Epithelial cell of prostate (primary cell): ENCODE measurements around the gene GNRH2.
"Not testable (repeated sequence)": the region's sequence is repeated elsewhere in the genome, so short reads cannot be mapped to it uniquely, and the experiment has no call there.

Experiments used
- DNase-seq: peaks from one replicate; pipeline ENCODE4 v3.0.0-alpha.2; 2011; ENCODE audit warnings: low read depth, low spot score
- H3K27ac ChIP-seq: fragments of 450-650 bp; 2 replicates; pipeline ENCODE4 v1.5.1; 2017; ENCODE audit warnings: mild to moderate bottlenecking

GNRH2 gene, protein sequence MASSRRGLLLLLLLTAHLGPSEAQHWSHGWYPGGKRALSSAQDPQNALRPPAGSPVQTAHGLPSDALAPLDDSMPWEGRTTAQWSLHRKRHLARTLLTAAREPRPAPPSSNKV

DNA sequence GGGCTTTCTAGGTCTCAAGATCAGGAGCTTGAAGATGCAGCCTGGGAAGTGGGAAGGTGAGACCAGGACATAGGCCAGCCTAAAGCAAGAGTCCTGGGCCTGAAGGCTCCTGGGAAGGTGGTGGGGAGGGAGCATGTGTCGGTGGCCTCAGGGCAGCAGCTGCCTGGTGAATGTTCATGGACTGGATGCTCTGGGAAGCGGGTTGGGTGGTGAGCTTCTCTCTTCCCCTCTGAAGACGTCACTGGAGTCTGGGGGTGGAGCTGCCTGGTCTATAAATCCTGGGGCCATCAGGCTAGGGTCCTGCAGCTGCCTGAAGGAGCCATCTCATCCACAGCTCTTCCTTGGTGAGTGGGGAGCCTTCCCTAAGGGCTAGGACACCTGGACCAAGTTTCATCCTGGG lies at the start of gene GNRH2:
TSS of gene GNRH2 (plus strand) at position 301 of the 400 bp plus-strand sequence. CDS start 793 bp downstream, outside the sequence.
- DNase-seq, result no peak
- no peak within 1 kb of the TSS for H3K27ac ChIP-seq

DNA sequence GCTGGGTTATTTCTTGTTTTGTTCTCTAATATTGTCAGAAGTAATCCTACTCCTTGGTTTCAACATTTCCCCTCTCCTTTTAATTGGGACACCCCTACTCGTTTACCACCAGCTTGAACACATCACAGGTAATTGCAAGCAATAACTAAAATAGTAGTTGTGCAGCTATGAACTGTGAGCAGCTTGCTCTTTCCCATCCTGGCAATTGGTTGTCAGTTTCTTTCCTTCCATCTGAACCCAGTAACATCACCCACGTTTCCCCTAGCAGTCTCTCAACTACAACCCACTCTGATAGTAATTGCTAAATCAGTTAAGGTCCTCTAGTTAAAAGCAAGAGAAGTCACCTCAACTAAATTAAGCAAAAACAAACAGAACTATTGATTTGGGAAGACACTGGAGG lies 47.6 kb upstream of the GNRH2 start:
- no peak for DNase-seq
- no peak overlapping the region for H3K27ac ChIP-seq

DNA sequence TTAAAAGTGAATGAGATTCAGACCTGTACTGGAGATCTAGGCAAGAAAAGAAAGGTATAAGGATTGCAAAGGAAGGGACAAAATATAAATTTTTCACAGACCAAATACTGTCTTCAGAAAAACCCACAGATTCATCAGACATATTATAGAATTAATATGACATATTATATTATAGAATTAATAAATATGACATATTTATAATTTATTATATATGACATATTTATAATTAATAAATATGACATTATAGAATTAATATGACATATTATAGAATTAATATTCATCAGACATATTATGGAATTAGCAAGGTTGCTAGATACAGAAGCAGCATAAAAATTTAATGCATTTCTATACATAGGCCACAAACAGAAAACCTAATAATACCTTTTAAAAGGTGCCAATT lies 44.7 kb upstream of the GNRH2 start:
- DNase-seq, result no peak
- H3K27ac ChIP-seq, result no peak overlapping the region

DNA sequence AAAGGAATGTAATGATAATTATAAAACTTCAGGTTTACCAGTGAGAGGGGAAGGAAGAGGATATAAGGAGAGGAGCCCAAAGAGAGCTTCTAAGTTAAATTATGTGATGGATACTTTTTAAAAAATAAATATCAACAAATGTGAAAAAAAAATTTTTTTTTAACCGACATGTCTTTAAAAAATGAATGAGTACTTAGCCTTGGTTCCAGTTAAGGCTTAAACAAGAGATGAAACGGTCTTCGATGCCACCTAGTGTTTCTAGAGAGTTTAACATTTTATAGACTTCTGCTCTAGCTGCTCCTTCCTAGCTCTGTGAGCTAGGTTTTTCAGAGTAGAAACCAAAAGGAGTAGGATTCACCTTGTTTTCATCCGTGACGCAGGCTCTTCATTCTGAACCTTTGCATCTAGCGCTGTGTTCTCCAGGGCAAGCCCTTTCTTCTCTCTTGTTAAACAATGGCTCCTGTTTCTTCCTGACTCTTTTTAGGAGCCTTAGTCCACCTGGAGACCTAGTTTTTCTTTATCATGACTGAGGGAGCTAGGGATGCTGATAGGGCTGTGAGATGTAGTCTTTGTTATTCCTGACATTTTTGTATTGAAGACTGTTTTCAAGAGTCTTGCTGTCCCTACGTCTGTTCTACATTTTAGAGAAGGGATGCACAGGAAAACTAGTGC lies 42.4 kb upstream of the GNRH2 start:
- DNase-seq, result no peak
- no peak overlapping the region for H3K27ac ChIP-seq

DNA sequence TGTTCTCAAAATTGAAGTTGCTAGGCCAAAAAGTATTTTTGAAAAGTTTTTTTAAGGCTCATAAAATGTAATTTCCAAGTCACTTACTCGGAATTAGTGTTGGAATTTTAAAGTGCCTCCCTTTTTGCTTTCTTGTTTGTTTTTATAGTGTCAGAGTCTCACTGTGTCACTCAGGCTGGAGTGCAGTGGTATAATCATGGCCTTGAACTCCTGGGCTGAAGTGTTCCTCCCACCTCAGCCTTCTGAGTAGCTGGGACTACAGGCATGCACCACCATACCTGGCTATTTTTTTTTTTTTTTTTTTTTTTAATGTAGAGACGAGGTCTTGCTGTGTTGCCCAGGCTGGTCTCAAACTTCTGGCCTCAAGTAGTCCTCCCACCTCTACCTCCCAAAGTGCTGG lies 40.0 kb upstream of the GNRH2 start:
- DNase-seq, result no peak
- no peak overlapping the region for H3K27ac ChIP-seq

DNA sequence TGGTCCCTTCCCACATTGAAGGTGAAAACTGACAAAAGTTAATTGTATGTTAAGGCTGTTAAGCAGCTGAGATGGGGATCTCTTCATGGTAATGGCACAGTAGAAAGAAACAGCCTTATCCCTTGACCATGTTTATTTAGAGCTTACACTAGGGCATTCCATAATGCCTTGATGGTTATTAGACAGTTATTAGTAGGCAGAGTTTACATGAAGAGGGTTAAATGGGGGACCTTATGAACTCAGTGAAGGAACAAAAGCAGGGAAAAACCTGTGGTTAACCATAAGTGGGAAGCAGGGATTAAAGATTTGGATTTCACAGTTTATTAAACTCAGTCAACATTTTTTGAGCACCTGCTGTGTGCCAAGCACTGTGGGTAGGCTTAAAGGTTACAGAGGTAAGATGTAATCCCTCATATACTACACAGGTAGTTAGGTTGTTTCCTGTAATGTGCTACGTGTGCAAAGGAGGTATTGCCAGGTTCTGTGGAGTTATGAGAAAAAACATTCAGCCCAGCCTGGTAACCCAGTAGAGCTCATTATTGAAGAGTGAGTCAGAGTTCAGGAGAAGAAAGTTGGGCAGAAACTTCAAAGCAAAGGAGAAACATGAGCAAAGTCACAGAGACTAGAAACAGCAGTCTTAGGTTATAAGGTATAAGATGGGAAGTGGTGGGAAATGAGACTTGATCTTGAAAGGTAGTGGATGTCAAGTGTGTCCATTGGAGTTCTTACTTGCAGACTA lies 32.3 kb upstream of the GNRH2 start:
- no peak overlapping the region for H3K27ac ChIP-seq
- no peak for DNase-seq

DNA sequence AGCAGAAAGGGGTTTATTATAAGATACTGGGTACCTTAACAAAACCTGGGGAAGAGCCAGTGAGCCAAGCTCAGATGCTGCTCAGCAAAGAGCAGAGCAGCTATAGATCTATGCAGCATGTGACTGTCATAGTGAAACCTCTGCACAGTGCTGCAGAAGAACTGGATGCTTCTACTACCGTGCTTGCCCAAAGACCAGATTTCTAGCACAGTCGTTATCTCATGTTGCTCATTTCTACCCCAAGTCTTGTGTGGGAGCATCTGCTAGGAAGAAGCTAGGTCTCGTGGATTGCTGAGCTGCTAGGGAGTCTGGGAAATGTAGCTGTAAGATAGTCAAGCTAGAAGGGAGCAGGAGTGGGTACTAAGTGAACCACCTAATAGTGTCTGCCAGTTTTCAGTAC lies 31.7 kb upstream of the GNRH2 start:
- no peak for DNase-seq
- no peak overlapping the region for H3K27ac ChIP-seq

DNA sequence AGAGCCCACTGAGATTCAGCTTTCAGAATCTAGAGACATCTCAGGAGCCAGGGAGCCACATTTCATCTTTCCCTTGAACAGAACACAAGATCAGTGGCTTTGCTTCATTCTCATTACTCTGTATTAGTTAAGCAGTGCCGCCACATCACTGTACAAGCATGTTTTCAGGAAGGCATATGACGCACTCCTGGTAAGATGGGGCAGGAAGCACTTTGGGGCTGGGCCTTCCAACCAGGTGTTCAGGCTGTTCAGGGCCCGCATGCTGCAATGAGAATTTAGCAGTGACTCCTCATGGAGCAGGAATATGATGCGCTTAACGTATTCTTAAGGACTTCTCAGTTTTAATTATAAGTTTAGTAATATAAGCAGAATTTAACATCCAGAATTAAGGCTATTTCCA lies 29.7 kb upstream of the GNRH2 start:
- DNase-seq, result no peak
- no peak overlapping the region for H3K27ac ChIP-seq

DNA sequence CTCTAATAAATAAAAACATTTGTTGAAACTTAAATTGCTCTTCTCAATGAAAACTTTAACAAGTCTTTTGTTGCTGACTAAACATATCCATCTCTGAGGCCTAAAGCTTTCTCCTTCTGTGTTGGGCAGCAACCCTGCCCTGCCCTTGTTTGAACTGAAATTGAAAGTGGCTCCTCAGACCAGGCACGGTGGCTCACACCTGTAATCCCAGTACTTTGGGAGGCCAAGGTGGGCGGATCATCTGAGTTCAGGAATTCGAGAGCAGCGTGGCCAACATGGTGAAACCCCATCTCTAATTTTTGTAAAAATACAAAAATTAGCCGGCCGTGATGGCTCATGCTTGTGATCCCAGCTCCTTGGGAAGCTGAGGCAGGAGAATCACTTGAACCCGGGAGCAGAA lies 29.2 kb upstream of the GNRH2 start:
- DNase-seq, result no peak
- H3K27ac ChIP-seq, result no peak overlapping the region

DNA sequence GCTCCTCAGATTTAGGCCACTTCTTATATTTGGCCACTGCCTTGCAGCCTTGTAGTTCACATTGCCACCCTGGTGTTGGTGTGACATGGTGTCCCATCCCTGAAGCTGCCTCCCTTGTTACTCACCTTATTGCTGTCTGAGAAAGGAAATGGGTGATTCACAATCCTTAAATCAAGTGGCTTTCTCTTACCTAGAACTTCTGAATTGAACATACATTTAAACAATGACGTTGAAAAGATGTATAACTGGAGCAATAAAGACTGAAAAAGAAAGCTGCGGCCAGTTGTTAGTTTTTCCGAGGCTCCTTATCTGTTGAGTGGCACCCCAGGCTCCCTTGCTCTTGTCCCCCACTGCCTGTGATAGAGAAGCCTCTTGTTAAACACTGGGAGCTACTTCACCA lies 28.8 kb upstream of the GNRH2 start:
- H3K27ac ChIP-seq, result no peak overlapping the region
- no peak for DNase-seq

DNA sequence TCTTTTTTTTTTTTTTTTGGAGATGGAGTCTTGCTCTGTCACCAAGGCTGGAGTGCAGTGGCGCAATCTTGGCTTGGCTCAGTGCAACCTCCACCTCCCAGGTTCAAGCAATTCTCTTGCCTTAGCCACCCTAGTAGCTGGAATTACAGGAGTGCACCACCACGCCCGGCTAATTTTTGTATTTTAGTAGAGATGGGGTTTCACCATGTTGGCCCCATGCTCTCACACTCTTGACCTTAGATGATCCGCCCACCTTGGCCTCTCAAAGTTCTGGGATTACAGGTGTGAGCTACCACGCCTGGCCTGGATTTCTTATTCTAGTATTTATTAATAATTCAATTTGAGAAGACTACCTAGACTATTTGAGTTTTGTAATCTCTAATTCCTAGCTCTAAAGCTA lies 28.1 kb upstream of the GNRH2 start:
- not testable (repeated sequence) for H3K27ac ChIP-seq, DNase-seq

DNA sequence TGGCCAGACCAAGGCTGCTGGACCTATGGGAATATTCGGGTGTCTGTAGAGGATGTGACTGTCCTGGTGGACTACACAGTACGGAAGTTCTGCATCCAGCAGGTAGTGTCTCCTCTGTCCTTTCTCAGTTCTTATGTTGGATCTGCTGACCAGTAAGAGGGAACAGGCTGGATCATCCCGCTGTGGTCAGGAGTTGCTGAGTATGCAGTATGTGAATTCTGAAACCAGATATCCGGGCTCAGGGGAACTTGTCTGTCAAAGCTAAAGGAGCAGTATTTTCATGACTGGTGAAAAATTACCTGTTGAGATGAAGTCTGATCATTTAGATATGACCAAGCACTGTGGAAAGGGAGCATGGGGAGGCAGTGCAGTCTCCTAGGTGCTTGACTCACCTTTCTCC lies 22.1 kb upstream of the GNRH2 start:
- DNase-seq, result no peak

DNA sequence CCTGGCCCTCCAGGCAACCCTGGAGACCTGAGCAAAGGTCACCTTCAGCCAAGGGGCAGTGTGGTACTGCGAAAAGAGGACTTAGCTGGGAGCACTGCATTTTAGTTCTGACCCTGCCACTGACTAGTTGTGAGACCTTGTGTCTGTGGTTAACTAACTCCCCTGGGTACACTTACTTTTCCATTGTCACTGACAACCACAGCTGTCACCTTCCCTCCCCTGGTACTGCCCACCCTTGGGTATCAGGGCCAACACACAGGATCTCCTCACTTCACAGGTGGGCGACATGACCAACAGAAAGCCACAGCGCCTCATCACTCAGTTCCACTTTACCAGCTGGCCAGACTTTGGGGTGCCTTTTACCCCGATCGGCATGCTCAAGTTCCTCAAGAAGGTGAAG lies 21.6 kb upstream of the GNRH2 start:
- H3K27ac ChIP-seq, result no peak overlapping the region
- DNase-seq, result no peak

More for the DNA sequence above, 22.1 kb upstream of the GNRH2 start:
- no peak overlapping the region for H3K27ac ChIP-seq

DNA sequence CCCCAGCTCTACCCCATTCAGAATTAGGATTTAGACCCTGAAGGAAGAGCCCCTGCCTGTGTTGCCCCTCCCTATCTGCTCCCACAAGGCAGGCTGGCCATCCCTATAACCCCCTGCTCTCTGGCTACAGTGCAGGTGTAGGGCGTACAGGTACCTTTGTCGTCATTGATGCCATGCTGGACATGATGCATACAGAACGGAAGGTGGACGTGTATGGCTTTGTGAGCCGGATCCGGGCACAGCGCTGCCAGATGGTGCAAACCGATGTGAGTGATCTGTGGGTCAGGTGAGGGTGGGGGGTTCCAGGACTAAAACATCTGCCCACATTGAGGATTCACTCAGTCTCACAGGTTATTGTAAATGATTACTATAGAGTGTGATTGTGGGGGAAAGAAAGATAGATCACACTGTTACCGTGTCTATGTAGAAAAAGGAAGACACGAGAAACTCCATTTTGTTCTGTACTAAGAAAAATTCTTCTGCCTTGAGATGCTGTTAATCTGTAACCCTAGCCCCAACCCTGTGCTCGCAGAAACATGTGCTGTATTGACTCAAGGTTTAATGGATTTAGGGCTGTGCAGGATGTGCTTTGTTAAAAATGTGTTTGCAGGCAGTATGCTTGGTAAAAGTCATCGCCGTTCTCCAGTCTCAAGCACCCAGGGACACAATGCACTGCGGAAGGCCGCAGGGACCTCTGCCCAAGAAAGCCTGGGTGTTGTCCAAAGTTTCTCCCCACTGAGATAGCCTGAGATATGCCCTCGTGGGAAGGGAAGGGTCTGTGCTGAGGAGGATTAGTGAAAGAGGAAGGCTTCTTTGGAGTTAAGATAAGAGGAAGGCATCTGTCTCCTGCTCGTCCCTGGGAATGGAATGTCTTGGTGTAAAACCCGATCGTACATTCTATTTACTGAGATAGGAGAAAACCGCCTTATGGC lies 20.6 kb upstream of the GNRH2 start:
- not testable (repeated sequence) for DNase-seq, H3K27ac ChIP-seq

DNA sequence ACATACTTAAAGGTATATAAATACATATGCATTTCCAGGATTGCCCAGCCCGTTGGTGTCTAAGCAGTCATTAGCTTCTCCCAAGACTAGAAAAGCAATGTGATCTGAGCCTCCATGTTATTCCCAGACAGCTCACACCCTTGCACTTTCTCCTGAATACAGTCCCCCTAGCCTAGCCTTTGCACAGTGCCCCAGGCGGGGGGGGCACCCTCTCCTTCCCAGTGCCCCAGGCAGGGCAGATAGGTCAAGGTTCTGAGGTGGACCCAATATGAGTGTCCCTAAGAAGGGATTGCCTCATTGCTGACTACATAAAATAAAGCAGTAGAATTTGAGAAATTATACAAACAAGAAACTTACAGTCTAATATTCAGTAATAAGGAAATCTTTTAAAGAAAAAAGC lies 15.4 kb upstream of the GNRH2 start:
- no peak for DNase-seq
- H3K27ac ChIP-seq, result no peak overlapping the region

DNA sequence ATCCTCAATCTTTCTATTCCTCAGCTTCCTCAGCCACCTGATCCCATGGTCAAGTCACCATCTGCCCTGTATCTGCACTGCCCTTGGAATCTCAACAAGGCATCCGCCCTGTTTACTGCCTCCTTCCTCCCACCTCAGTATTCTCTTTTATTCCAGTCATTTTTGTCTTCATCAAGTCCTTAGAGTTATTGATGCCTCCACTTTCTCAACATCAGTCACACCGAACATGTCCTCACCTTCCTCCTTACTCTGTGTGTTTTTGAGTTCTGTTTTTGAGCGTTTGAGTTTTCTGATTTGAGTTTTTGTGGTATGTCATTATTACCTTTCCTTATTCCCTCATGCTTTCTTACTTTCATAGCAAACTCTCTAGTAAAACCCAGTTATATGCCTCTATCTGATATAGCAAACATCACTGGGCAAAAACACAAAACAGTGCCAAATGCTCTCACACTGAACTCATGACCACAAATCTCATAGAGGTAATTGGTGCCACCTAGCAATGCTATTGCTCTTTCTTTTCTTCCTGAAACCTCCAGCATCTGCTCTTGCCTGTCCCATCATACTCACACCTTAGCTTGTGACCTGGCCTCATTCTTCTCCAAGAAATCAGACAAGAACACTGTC lies 11.8 kb upstream of the GNRH2 start:
- no peak overlapping the region for H3K27ac ChIP-seq
- no peak for DNase-seq

DNA sequence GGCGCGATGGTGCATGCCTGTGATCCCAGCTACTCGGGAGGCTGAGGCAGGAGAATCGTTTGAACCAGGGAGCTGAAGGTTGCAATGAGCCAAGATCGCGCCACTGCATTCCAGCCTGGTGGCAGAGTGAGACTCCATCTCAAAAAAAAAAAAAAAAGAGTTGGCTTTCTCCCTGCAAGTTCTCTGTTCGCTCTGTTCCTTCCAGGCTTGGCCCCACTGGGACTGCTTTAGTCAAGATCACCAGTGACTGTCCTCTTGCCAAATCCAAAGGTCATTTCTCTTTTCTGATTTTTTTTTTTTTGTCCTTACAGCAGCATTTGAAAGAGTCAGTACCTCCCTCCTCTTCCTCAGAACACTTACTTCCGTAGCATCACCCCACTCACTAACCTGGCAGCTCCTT lies 10.8 kb upstream of the GNRH2 start:
- no peak overlapping the region for H3K27ac ChIP-seq
- DNase-seq, result no peak

DNA sequence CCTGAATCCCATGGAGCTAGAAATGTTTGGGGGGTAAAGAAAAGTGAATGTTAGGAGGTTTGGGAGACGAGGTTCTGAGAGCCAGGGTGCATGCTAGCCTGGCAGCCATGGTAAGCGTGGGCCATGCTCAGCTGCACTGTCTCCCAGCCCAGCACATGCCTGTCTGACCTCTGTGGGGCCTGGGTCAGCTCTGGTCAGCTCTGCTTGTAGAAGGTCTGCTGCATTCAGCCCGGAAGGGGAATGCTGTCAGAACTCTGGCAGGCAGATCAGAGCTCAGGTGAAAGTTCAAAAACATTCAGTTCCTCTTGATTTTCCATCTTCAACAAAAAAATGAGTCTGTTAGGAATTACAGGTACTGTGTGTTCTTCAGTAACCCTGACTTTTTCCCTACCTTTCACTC lies 5.8 kb upstream of the GNRH2 start:
- no peak overlapping the region for H3K27ac ChIP-seq
- no peak for DNase-seq

DNA sequence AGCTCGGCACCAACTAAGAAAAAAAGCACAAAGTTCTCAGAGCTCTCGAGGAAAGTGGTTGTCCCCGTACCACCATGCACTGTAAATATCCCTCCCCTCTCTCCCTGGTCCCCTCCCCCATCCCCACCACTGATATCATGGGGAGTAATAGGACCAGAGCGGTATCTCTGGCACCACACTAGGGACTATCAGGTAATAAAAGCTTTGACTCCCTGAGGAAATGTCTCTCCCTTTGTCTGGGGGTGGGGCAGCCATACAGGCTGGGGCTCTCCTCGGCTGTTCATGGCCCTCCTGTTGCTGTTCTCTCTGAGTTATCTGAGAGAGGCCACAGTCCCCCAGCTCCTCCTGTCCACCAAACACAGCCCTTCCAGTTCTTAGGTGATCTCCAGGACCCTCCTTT lies 5.0 kb upstream of the GNRH2 start:
- no peak for DNase-seq
- H3K27ac ChIP-seq, result no peak overlapping the region

DNA sequence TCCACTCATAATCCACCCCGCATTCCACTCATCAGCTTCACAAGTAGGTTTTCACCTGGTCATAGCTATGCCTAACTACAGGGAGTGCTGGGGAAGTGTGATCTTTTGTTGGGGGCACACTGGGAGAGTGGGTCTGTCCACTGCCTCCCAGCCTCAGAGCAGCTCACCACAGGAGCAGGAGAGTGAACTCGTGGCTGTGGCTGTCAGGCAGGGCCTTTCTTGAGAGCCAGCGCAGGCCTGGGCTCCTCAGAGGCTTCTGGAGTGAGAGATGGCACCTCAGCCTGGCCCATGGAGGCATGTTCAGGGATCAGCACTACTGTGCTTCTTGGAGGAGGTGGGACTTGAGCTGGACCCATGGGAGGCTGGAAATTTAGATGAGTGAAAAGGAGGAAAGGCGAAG lies 4.0 kb upstream of the GNRH2 start:
- no peak for DNase-seq
- H3K27ac ChIP-seq, result no peak overlapping the region
